ENCODE data around the gene FNDC3B.

Gene FNDC3B

GRCh38 chr3:172078721-172079120 lies 39.3 kb downstream of the FNDC3B start:
- DNase-seq (ENCODE audit: insufficient read length, low spot score) (no peak), FAIRE-seq (no peak)

GRCh38 chr3:172079326-172079976 lies 40.1 kb downstream of the FNDC3B start:
- DNase-seq (ENCODE audit: insufficient read length, low spot score), result no peak
- FAIRE-seq, result no peak
- TF ChIP-seq POLR2A (IDR thresholded peaks at IDR 0.05; ENCODE audit: low read depth, low read length), result no peak

More at GRCh38 chr3:172078721-172079120, 39.3 kb downstream of the FNDC3B start:
- TF ChIP-seq POLR2A (IDR thresholded peaks at IDR 0.05; ENCODE audit: low read depth, low read length), result no peak

DNA sequence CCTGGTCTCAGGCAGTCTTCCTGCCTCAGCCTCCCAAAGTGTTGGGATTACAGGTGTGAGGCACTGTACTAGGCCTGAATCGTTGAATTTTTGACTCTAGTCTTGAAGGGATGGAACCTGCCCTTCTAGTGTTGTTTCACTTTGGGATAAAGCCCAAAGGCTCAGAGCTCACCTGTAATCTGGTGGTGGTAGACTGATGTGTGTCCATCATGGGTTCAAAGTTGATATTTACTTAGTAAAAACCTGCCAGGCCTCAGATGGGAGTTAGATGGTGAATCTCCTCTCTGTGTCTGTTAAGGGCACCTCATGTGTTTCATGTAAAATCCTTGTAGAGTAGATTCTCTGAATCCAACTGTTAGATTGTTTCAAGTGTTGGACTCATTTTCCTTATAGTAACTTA lies 41.1 kb downstream of the FNDC3B start:
- no peak for TF ChIP-seq POLR2A (IDR thresholded peaks at IDR 0.05; ENCODE audit: low read depth, low read length)
- FAIRE-seq (no peak), DNase-seq (ENCODE audit: insufficient read length, low spot score) (no peak)

- TF ChIP-seq POLR2A (IDR thresholded peaks at IDR 0.05; ENCODE audit: low read depth, low read length), result no peak
- FAIRE-seq, result no peak
- DNase-seq (ENCODE audit: insufficient read length, low spot score), result no peak
Observed at GRCh38 chr3:172082269-172082668, 42.9 kb downstream of the FNDC3B start.

DNA sequence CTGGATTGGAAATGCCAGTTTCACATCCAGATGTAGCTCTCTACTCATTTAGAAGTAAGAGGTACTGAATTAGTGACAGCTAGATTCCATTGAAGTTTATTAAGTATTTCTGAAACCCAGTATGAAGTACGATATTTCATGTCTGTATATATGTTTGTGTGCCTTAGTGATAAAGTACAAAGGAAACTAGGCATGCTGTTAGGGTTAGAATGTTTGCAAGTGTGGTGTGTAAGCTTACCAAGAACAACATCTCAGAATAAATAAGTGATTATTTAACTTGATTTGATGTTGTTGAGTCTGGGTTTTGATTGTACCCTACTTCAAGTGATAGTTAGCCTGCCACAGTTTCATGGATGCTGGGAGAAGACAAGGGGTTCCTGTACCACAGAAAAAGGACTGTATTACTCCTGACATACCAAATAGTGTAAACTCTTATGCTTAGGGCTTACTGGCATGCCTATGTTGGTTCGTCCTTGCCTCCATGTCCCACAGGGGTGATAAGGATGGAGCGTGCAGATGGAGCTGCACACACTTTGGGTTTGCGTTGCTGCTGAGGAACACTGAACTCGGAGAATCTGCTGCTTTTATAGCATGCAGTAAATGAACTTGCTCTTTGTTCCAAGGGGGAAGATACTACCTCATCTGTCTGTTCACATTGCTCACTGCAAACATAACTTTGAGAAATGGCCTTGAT lies 43.6 kb downstream of the FNDC3B start:
- DNase-seq (ENCODE audit: insufficient read length, low spot score) (no peak), FAIRE-seq (no peak)
- TF ChIP-seq POLR2A (IDR thresholded peaks at IDR 0.05; ENCODE audit: low read depth, low read length), result no peak

- DNase-seq (ENCODE audit: insufficient read length, low spot score), result no peak
Observed at GRCh38 chr3:172083995-172084409, 44.6 kb downstream of the FNDC3B start.

DNA sequence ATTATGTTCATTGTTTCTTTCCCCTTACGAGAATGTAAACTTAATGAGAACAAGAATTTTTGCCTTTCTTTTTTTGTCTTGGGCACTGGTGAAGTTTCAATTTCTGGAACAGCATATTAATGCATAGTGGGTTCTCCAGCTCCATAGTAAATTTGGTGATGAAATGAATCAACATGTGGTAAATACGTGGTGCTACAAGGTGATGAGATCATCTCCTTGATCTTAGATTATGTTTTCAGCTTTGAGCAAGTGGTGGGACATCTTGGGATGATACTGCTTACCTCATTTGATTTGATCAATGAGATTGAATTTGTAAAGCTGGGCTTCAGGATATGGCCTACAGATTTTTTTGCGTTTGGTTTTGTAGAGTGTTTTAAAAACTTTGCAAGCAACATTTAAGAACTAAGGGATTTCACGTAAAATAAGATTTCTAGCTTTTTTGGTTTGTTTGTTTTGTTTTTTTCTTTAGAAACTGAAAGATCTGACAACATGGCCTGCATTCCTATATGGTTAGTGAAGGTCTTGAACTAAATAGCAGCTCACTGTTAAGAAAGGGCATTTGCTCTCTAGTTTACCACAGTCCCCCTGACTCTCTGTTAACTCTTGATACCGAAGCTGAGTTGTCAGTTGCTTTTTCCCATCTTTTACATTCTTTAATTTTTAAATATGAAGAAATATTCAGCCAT lies 45.6 kb downstream of the FNDC3B start:
- TF ChIP-seq POLR2A (IDR thresholded peaks at IDR 0.05; ENCODE audit: low read depth, low read length), result no peak
- FAIRE-seq (peak; percentile 53), DNase-seq (ENCODE audit: insufficient read length, low spot score) (no peak)

More at GRCh38 chr3:172083995-172084409, 44.6 kb downstream of the FNDC3B start:
- FAIRE-seq, result no peak
- TF ChIP-seq POLR2A (IDR thresholded peaks at IDR 0.05; ENCODE audit: low read depth, low read length), result no peak

- DNase-seq (ENCODE audit: insufficient read length, low spot score), result no peak
- FAIRE-seq, result peak; percentile 48
- TF ChIP-seq POLR2A (IDR thresholded peaks at IDR 0.05; ENCODE audit: low read depth, low read length), result no peak
Observed at GRCh38 chr3:172085557-172085895, 46.1 kb downstream of the FNDC3B start.

- DNase-seq (ENCODE audit: insufficient read length, low spot score) (no peak), FAIRE-seq (no peak)
- no peak for TF ChIP-seq POLR2A (IDR thresholded peaks at IDR 0.05; ENCODE audit: low read depth, low read length)
Observed at GRCh38 chr3:172086071-172086470, 46.7 kb downstream of the FNDC3B start.

DNA sequence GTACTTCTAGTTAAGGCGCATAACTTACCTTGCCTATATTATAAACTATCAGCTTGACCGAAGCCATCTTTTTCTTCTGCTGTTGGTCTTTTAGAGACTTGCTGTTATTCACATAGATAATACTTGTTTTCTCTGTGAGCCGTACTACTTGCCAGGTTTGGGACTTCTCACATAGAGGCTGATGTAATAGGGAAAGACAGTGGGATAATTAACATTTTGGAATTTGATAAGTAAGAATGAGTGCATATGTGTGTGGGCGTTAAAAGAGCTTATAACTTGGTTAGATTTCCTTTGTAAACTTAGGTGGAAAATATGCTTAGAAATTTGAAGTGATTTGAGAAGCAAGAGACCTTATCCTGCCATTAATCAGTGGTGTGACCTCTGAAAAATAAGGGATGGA lies 47.8 kb downstream of the FNDC3B start:
- FAIRE-seq, result no peak

GRCh38 chr3:172087602-172088580 lies 48.5 kb downstream of the FNDC3B start:
- no peak for DNase-seq (ENCODE audit: insufficient read length, low spot score)
- peak; percentile 33 for FAIRE-seq
- TF ChIP-seq POLR2A (IDR thresholded peaks at IDR 0.05; ENCODE audit: low read depth, low read length), result no peak

More for the DNA sequence above, 47.8 kb downstream of the FNDC3B start:
- TF ChIP-seq POLR2A (IDR thresholded peaks at IDR 0.05; ENCODE audit: low read depth, low read length), result no peak
- no peak for DNase-seq (ENCODE audit: insufficient read length, low spot score)

GRCh38 chr3:172089250-172089649 lies 49.9 kb downstream of the FNDC3B start:
- TF ChIP-seq POLR2A (IDR thresholded peaks at IDR 0.05; ENCODE audit: low read depth, low read length), result no peak
- DNase-seq (ENCODE audit: insufficient read length, low spot score) (no peak), FAIRE-seq (no peak)

DNA sequence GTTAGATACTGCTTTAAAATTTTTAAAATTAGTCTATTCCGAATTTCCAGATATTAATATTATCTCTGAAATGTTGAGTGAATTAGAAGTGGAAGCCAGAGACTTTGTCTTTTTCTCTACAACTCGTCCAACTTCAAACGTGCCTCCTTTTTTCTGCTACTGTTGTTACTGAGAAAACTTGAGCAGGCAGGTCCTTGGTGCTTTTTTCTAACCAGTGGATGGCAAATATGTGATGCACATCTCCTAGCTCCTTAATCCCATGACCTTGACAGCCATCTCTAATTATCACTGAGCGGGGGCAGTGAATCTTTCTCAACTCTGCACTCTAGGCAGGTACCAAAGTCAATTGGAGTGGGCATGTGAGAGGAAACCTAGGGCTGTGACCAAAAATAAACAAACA lies 50.7 kb downstream of the FNDC3B start:
- no peak for TF ChIP-seq POLR2A (IDR thresholded peaks at IDR 0.05; ENCODE audit: low read depth, low read length)
- DNase-seq (ENCODE audit: insufficient read length, low spot score) (no peak), FAIRE-seq (no peak)

Data from H54 (cell line).